OCI-LY1 (cell line): Measurements from ENCODE around the gene CA5A.
A peak's percentile ranks its signal among the peaks of the same experiment; 100 is the strongest.

Experiments used
- H2AFZ ChIP-seq: fragments of 200-600 bp; sonication (generic), shearing (Covaris generic); 2 replicates; pipeline ENCODE4 v1.6.0; 2014; ENCODE audit warnings: antibody characterized with exemption, mild to moderate bottlenecking, low read length
- H3F3A ChIP-seq: fragments of 200-600 bp; sonication (generic), shearing (Covaris generic); 2 replicates; pipeline ENCODE4 v1.6.0; 2014; ENCODE audit warnings: mild to moderate bottlenecking, antibody characterized with exemption, low read length, moderate library complexity; ENCODE audit not compliant: insufficient read depth
- H3K27ac ChIP-seq: fragments of 200-600 bp; sonication (generic); 2 replicates; pipeline ENCODE4 v1.5.1; 2014; ENCODE audit warnings: low read length, mixed run types, mild to moderate bottlenecking, low read depth; ENCODE audit not compliant: poor library complexity, severe bottlenecking
- H3K27me3 ChIP-seq: fragments of 200-600 bp; sonication (generic); 2 replicates; pipeline ENCODE4 v1.6.0; 2014; ENCODE audit warnings: antibody characterized with exemption, mild to moderate bottlenecking, low read length, moderate library complexity; ENCODE audit not compliant: insufficient read depth
- H3K36me3 ChIP-seq: fragments of 200-600 bp; sonication (generic); 2 replicates; pipeline ENCODE4 v1.6.1; 2014; ENCODE audit warnings: mild to moderate bottlenecking, antibody characterized with exemption, low read length, moderate library complexity, mixed read lengths; ENCODE audit not compliant: insufficient read depth
- H3K4me1 ChIP-seq: fragments of 200-600 bp; sonication (generic); 2 replicates; pipeline ENCODE4 v1.5.1; 2014; ENCODE audit warnings: mild to moderate bottlenecking, low read length, moderate library complexity; ENCODE audit not compliant: insufficient read depth, severe bottlenecking
- H3K4me2 ChIP-seq: fragments of 200-600 bp; sonication (generic), shearing (Covaris generic); 2 replicates; pipeline ENCODE4 v1.6.1; 2014; ENCODE audit warnings: low read length
- H3K4me3 ChIP-seq: fragments of 200-600 bp; sonication (generic); 2 replicates; pipeline ENCODE4 v1.5.1; 2014; ENCODE audit warnings: low read length, low read depth, mild to moderate bottlenecking, mixed read lengths; ENCODE audit not compliant: poor library complexity, severe bottlenecking
- H3K79me2 ChIP-seq: fragments of 200-600 bp; shearing (Covaris generic); 2 replicates; pipeline ENCODE4 v1.6.1; 2016; ENCODE audit warnings: mixed run types, low read length, mixed read lengths; ENCODE audit not compliant: insufficient read depth
- H3K9ac ChIP-seq: fragments of 200-600 bp; sonication (generic), shearing (Covaris generic); 2 replicates; pipeline ENCODE4 v1.6.1; 2014; ENCODE audit warnings: mild to moderate bottlenecking, low read length, mixed read lengths
- H3K9me2 ChIP-seq: fragments of 200-600 bp; sonication (generic), shearing (Covaris generic); 2 replicates; pipeline ENCODE4 v1.6.1; 2014; ENCODE audit warnings: low read depth, mild to moderate bottlenecking, low read length, mixed read lengths
- H3K9me3 ChIP-seq: fragments of 200-600 bp; shearing (Covaris generic); 2 replicates; pipeline ENCODE4 v1.6.1; 2014; ENCODE audit warnings: low read length, mixed read lengths
- H4K20me1 ChIP-seq: fragments of 200-600 bp; sonication (generic), shearing (Covaris generic); 2 replicates; pipeline ENCODE4 v1.6.0; 2016; ENCODE audit warnings: mild to moderate bottlenecking, low read length; ENCODE audit not compliant: insufficient read depth
- EZH2 ChIP-seq: fragments of 200-600 bp; sonication (generic), shearing (Covaris generic); IDR thresholded peaks from 2 replicates; pipeline ENCODE4 v1.8.0; 2017; ENCODE audit warnings: borderline replicate concordance, mixed run types, mild to moderate bottlenecking, antibody characterized with exemption, low read length, moderate library complexity, mixed read lengths
- TF ChIP-seq, protein P1 (sequence below): fragments of 200-600 bp; sonication (generic), shearing (Covaris generic); IDR thresholded peaks from 2 replicates; pipeline ENCODE4 v1.5.1; 2017; ENCODE audit warnings: mild to moderate bottlenecking, antibody characterized with exemption, low read length, moderate library complexity, mixed read lengths

Gene CA5A

GRCh38 chr16:87844120-87844733, 92.1 kb downstream of the CA5A start:
- Histone ChIP-seq H2AFZ (no peak overlapping the region), H3K9me2 (no peaks in the 10 kb centered on the region), H3K4me1 (peaks cover 16% of the 10 kb centered on the region), H3K27ac (no peak overlapping the region), H3K79me2 (0 out of 2 replicates have a peak, but pooled peaks cover 7% of the 10 kb centered on the region), H3K9ac (no peak overlapping the region), H3K4me2 (no peak overlapping the region), H3F3A (no peaks in the 10 kb centered on the region), H3K4me3 (no peak overlapping the region), H4K20me1 (no peaks in the 10 kb centered on the region), H3K9me3 (no peaks in the 10 kb centered on the region), H3K36me3 (peaks cover 94% of the 10 kb centered on the region), H3K27me3 (no peaks in the 10 kb centered on the region)
- TF ChIP-seq, protein P1, sequence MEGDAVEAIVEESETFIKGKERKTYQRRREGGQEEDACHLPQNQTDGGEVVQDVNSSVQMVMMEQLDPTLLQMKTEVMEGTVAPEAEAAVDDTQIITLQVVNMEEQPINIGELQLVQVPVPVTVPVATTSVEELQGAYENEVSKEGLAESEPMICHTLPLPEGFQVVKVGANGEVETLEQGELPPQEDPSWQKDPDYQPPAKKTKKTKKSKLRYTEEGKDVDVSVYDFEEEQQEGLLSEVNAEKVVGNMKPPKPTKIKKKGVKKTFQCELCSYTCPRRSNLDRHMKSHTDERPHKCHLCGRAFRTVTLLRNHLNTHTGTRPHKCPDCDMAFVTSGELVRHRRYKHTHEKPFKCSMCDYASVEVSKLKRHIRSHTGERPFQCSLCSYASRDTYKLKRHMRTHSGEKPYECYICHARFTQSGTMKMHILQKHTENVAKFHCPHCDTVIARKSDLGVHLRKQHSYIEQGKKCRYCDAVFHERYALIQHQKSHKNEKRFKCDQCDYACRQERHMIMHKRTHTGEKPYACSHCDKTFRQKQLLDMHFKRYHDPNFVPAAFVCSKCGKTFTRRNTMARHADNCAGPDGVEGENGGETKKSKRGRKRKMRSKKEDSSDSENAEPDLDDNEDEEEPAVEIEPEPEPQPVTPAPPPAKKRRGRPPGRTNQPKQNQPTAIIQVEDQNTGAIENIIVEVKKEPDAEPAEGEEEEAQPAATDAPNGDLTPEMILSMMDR, result peak; percentile 25; the same call in 1 of the 2 replicates
- no peak for TF ChIP-seq EZH2

DNA sequence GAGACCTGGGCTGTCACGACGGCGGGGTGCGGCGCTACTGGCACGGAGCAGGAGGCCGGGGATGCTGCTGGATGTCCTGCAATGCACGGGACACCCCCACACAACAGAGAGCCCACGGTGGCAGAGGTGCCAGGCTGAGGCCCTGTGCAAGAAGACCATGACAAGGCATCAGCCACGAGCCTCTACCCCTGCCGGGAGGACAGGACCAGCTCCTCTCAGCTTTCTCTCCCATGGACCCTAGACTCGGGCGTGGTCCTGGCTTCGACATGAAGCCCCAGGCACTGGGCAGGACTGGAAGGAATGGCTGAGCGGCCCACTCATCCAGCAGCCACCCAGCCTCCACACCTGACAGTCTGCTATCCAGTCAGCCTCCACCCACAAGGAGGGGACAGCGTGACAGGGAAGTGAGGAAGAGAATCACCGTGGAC, 92.6 kb downstream of the CA5A start:
- Histone ChIP-seq H3K79me2 (0 out of 2 replicates have a peak, but pooled peaks cover 2% of the 10 kb centered on the region), H3K4me3 (no peak overlapping the region), H3K9ac (no peak overlapping the region), H3K27ac (peak overlapping the region; percentile 37), H3K4me2 (no peak overlapping the region), H4K20me1 (no peaks in the 10 kb centered on the region), H3F3A (no peaks in the 10 kb centered on the region), H3K36me3 (peaks cover 94% of the 10 kb centered on the region), H2AFZ (no peak overlapping the region), H3K27me3 (no peaks in the 10 kb centered on the region), H3K4me1 (peaks cover 16% of the 10 kb centered on the region), H3K9me3 (no peaks in the 10 kb centered on the region), H3K9me2 (no peaks in the 10 kb centered on the region)
- no peak for TF ChIP-seq EZH2
- TF ChIP-seq, protein P1, result no peak

DNA sequence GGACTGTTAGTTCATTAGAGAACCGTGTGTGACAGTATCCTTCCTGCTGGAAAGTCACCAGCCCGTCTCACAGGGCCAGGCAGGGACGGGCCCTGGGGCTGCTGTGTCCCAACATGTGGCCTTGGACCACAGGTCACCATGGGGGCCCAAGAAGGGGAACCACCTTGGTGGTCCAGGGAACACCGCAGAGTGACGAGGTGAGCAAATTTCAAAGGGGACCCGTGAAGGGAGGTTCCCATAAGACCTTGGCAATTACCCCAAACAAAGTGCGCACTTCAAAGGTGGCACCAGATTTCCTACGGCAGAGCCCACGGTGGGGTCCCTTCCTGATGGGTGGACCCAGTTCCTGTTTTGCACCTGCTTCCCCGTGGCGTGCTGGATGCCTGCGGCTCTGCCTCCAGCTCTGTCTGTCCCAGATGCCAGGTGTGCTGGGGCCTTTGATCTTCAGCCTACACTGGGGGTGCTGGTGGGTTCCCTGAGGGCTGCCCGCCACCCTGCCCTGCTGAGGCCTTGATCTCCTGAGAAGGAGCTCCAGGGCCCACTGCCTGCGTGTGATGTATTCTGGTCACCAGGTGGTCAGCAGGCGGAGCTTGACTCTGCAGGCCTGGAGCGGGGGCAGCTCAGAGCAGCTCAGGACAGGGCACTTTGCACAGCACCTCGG, 94.0 kb downstream of the CA5A start:
- H3K27me3 ChIP-seq, result no peaks in the 10 kb centered on the region
- H3K9ac ChIP-seq, result no peak overlapping the region
- TF ChIP-seq, protein P1, result no peak
- TF ChIP-seq EZH2, result no peak
- H4K20me1 ChIP-seq, result no peaks in the 10 kb centered on the region
- peaks cover 16% of the 10 kb centered on the region for H3K4me1 ChIP-seq
- no peak overlapping the region for H3K4me3 ChIP-seq
- no peaks in the 10 kb centered on the region for H3K9me2 ChIP-seq
- H3K9me3 ChIP-seq, result no peaks in the 10 kb centered on the region
- H3K4me2 ChIP-seq, result no peak overlapping the region
- no peaks in the 10 kb centered on the region for H3F3A ChIP-seq
- peaks cover 94% of the 10 kb centered on the region for H3K36me3 ChIP-seq
- no peak overlapping the region for H2AFZ ChIP-seq
- no peaks in the 10 kb centered on the region for H3K79me2 ChIP-seq
- peak overlapping the region; percentile 56 for H3K27ac ChIP-seq
